ENCODE measurements around the gene HPS1.

HPS1 gene

DNA sequence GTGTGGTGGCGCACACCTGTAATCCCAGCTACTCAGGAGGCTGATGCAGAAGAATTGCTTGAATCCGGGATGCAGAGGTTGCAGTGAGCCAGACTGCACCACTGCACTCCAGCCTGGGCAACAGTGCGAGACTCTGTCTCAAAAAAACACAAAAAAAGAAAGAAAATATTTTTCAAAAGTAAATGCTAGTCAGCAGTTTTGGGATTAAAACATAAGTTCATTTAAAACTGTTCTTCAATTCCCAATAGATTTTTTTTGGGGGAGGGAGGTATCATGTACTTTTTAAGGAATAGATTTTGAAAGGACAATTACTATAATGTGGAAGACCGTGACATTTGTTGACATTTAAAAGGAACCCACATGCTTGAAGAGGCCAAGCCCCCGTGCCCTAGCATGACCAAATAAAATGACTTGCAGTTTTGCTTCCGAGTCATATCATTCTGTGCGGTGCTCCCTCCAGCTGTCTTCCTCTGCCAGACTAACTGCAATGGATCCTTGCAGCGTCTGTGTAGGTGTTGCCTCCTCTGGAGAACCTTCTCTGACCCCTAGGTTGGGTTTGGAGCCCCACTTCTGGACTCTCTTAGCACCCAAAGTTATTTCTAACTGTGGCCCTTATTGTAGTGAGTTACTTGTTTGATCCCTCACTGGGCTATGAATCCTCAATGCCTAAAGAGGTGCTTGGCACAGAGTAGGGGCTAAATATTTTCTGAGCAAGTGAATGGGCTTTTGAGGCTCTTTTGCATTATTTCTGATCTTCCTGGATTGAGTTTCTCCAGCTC is 17.4 kb upstream of the HPS1 start:
- DNase-seq = no peak

- DNase-seq = no peak
These were observed 16.3 kb upstream of the HPS1 start for GRCh38 chr10:98463016-98463415.

DNA sequence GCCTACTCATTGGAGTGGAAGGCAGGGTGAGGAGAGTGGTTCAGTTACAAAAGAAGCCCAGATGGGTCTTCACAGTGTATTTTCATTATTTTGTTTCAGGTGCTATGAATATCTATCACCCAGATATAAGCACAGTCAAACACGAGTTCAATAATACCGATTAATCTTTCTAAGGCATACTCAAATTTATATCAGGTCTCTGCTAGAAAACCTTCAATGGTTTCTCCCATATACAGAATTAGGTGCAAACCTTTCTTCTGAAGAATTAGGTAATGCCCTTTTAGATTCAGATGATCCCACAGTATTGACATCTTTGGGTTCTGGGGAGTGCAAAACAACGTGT is 14.7 kb upstream of the HPS1 start:
- DNase-seq = no peak

DNA sequence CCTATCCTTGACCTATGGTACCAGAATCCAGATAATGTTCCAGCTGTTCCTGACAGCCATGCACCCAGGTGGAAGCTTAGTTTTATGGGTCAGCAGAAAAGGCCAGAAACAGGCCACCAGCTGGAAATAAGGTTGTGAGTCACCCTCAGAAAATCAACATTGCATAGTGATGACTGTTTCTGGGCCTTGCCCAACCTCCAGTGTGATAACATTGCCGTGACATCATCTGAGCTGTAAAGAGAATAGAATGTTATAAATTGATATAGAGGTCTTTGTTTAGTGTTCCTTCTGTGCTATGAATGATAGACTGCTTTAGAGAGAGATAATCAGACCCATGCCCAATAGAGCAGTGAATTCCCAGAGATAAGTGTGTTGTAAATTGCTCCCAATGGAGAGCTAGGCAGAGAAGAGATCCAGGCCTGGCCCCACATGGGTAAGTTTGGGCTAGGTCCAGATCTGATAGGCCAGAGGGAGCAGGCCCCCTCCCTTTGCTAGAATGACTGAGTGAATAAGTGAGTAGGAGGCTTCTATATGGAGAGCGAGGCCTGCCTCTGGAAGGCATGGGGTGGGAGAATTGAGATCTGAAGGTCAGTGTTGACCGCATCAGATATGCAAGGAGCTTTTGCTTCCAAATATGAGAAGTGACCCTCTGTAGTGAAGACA is 14.2 kb upstream of the HPS1 start:
- no peak for DNase-seq

DNA sequence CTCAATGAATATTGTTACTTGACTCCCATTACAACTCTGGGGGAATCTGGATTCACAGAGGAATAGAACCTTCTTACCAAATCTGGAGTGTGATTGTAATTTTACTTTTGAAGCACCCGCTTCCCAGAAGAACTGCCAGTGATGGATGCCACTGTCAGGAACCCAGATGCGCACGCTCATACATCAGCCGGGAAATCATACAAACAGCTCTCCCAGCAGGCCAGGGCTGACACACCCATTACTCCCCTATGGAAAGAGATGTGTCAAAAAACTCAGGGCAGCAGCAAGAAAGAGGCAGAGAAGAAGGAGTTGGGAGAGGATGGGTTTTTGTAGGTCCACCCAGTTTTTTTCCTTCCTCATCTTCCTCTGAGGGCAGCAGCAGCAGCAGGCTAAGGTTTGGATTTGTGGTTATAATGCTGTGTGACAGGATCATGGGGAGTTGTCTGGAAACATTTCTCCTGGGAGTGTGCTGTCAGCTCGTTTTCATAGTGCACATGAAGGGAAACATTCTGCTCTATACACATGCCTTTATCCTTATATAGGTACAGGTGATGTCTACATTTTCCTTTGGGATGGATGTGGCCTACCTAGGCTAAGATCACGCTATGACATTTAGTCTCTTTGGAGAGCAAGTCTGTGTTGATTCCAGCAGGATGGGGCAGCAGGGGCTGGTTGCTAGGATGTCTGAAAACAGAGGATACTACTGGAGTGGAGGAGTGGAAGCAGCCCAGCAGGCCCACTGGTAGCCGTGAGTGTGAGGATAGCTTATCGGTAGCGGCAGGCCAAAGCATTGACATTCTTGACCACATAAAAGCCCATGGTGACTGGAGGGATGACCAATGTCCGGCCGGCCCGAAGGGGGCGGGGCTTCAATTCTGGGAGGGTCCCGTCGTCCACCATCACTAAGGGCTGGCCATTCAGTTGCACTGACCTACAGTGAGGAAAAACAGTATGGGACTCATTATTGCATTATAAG is 12.4 kb upstream of the HPS1 start:
- no peak for DNase-seq

- DNase-seq = no peak
These were observed 11.0 kb upstream of the HPS1 start for GRCh38 chr10:98457721-98458120.

GRCh38 chr10:98456686-98457482 is 10.1 kb upstream of the HPS1 start:
- DNase-seq = no peak

- DNase-seq = no peak
These were observed 9.4 kb upstream of the HPS1 start for GRCh38 chr10:98456043-98456570.

- DNase-seq = no peak
These were observed 7.0 kb upstream of the HPS1 start for GRCh38 chr10:98453729-98454128.

DNA sequence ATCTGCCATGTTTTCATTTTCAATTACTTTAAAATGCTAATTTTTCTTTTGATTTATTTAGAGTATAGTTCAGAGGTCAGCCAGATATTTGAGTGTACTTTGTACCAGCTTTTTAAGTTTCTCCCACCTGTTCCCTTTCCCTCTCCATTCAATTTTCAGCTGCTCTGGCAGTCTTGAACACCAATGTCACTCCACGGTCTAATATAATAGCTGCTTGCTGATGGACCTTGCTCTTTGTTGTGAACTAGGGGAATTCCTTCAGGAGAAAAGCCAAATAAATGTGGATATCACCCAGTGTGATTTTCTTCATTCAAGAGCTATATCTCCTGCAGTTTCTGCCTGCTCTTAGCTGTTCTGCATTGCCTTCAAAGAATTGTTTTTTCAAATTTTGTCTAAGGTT is 3.9 kb upstream of the HPS1 start:
- DNase-seq = no peak

DNA sequence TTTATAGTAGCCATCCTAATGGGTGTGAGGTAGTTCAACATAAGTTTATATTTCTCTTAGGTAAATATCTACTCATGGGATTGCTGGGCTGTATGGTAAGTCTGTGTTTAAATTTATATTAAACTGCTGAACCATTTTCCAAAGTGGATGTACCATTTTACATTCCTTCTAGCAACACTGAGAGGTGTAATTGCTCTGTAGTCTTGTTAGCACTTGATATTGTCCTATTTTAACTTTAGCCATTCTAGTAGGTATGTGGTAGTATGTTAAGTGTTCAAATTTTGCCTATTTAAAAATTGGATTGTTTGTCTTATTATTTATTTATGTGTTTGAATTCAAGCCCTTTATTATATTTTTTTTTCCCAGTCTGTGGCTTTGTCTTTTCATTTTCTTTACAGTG is 2.6 kb upstream of the HPS1 start:
- no peak for DNase-seq

DNA sequence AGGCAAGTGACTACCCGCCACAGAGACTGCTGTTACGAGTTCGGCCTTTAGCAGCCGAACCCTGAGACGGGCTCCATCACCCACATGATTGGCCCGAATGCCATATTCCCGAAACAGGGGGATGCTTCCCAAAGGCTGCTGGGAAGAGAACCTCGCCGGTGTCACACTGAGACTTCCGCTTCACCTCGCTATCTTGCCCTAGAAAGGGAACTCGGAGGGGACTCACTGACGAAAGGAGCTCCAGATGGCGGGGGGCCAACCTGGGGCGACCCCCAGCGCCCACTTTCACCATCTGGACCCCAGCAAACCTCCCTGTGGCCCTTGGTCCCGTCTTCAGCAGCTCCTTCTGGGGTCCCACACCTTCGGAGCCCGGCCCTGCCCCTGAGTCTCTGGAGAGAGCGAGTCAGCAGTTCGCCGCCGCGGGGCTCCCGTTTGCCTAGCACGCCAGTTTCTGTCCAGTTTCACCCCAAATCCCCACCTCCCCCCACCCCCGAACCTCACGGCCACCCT is 529 bp downstream of the HPS1 start:
- peak; percentile 48 for DNase-seq

DNA sequence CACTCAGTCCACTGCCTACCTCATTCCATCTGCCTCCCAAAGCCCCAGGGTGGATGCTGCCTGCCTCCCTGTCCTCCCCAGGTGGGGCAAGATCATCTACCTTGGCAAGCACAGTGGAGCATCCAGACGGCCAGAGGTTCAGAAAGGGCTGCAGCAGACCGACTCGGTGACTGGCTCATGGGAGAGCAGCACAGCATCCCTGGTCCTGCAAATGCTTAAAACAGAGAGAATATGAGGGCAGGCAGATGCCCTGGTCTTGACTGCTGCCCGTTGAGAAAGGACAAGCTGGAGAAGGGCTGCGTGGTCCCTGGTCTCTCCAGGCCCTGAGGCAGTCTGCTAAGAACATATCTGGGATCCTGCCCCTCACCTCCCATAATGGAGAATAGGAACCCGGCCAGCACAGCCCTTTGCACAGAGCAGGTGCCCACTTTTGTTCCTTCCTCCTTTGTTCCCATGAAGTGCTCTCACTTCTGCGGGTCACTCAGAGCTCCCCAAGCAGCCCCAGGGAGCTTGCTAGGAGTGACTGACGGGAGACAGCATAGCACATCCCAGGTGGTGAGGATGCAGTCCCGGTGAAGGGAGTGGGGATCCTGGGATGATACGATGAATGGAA is 1.4 kb downstream of the HPS1 start:
- no peak for DNase-seq

DNA sequence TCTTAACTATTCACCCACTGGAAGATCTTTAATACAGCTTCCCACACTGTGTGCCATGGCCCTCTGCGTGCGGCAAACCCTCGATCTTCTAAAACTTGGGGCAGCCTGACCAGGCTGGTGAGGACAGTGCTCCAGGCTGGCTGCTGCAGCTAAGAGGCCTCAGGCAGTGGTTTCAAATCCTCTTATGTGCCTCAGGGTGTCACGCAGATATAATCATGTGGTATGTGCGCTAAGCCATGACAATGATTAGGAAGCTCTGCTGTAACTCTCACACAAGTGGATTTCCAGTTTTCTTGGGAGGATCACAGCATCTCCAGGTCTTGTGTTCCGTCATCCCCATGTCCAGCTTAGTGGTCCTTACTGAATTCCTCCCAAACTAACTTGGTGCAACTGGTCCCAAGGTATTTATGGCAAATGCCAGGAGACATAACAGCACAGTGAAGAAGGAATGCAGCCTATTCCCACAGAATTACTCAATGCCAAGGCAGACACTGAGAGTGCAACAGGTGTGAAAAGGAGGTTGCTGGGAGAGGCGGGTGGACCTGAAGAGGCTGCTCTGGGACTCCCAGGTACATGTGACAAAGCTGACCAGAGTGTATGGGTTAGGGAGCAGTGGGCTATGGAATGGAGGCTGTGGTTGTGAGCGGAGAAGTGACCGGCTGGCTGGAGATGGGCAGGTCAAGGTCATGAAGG is 2.3 kb downstream of the HPS1 start:
- no peak for DNase-seq

- DNase-seq = no peak
These were observed 8.0 kb downstream of the HPS1 start for GRCh38 chr10:98438715-98439114.

DNA sequence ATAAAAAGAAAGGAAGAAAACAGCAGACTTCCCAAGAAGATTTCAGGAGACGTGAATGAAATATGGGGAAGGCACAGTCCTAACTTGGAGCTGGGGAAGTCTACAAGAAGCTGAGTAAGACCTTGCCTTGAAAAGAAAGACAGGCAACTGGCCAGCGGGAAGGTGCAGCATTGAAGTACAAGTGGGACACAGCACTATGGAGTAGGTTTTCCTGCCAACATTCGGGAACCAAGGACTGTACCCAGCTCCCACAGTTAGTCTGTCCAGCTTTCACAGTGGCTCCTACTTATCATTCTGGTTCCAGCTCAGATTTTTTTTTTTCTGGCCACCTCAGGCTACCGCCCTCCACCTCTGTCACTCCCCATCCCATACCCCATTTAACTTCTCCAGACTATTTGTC is 10.0 kb downstream of the HPS1 start:
- no peak for DNase-seq

GRCh38 chr10:98435178-98435577 is 11.6 kb downstream of the HPS1 start:
- no peak for DNase-seq

GRCh38 chr10:98433881-98434732 is 12.6 kb downstream of the HPS1 start:
- DNase-seq = no peak

DNA sequence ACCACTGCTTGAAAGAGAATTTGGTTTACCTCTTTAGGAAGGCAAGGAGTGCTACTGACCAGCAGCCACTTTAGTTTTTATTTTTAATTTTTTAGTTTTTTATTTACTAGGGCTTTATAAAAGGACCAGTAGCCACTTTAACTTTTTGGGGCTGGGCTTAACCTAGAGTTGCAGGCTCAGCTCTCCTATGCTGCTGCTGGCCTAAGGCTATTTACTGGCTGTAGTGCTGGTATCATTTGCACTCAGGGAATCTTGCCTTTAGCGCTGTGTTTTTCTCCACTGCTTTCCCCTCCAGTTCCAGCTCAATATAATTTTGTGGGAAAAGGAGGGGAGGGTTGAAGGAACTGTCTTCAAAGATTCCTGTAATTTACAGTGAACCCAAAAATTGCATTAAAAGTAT is 13.4 kb downstream of the HPS1 start:
- DNase-seq = no peak

DNA sequence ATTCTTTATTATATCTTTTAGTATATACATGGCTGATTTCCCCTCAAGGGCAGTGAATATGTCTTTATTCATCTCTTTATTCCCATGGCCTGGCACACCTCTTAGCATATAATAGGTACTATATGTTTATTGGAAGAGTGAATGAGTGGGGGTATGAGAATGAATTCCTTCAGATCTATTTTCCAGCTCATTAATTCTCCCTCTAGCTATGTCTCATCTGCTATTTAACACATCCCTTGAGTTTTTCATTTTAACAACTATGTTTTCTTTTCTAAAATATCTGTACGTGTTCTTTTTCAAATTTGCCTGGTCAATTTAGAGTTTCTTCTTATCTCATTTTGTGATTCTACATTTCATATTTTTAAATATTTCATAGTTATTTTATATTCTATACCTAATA is 14.4 kb downstream of the HPS1 start:
- DNase-seq = no peak

Measured in CD4-positive, alpha-beta T cell treated with Interleukin-17A for 4 hours (primary cell).